Measurements from ENCODE around the gene MRGPRX2.

MRGPRX2 gene

GRCh38 chr11:19060629-19061028, at the start of gene MRGPRX2:
MRGPRX2 (minus strand) TSS chr11:19060717; CDS start chr11:19056402, 4,315 bp downstream.
- H3K27me3 ChIP-seq (ENCODE audit: insufficient read depth, low read depth), result no peaks in the 10 kb centered on the region
- no peak within 1 kb of the TSS for H3K27ac ChIP-seq
- no peaks in the 10 kb centered on the region for H3K36me3 ChIP-seq (ENCODE audit: insufficient read depth)
- no peaks in the 10 kb centered on the region for H3K4me1 ChIP-seq (ENCODE audit: low read depth, poor library complexity, severe bottlenecking)
- no peak within 1 kb of the TSS for H3K9ac ChIP-seq
- TF ChIP-seq CTCF (conservative IDR thresholded peaks at IDR 0.05; ENCODE audit: low read depth, low read length), result no peak
- H2AFZ ChIP-seq (ENCODE audit: low read depth), result no peak within 1 kb of the TSS
- no peaks in the 10 kb centered on the region for H3K79me2 ChIP-seq (ENCODE audit: insufficient read depth, low read depth)
- H3K4me2 ChIP-seq, result no peak within 1 kb of the TSS
- H3K4me3 ChIP-seq (IDR thresholded peaks at IDR 0.05; ENCODE audit: insufficient read depth, low read depth, low read length), result no peak within 1 kb of the TSS
- no peaks in the 10 kb centered on the region for H4K20me1 ChIP-seq (ENCODE audit: insufficient read depth)

- Histone ChIP-seq H3K4me1 (ENCODE audit: low read depth, poor library complexity, severe bottlenecking) (no peaks in the 10 kb centered on the region), H3K9ac (no peak overlapping the region), H4K20me1 (ENCODE audit: insufficient read depth) (no peaks in the 10 kb centered on the region), H3K36me3 (ENCODE audit: insufficient read depth) (no peaks in the 10 kb centered on the region), H2AFZ (ENCODE audit: low read depth) (no peak overlapping the region), H3K4me2 (no peak overlapping the region), H3K4me3 (IDR thresholded peaks at IDR 0.05; ENCODE audit: insufficient read depth, low read depth, low read length) (no peak overlapping the region), H3K27ac (no peak overlapping the region), H3K79me2 (ENCODE audit: insufficient read depth, low read depth) (no peaks in the 10 kb centered on the region), H3K27me3 (ENCODE audit: insufficient read depth, low read depth) (no peaks in the 10 kb centered on the region)
- no peak for TF ChIP-seq CTCF (conservative IDR thresholded peaks at IDR 0.05; ENCODE audit: low read depth, low read length)
Measured at GRCh38 chr11:19110295-19110694, 49.8 kb upstream of the MRGPRX2 start.

GRCh38 chr11:19107125-19107524, 46.6 kb upstream of the MRGPRX2 start:
- H3K4me3 ChIP-seq (IDR thresholded peaks at IDR 0.05; ENCODE audit: insufficient read depth, low read depth, low read length), result no peak overlapping the region

GRCh38 chr11:19105011-19105410, 44.5 kb upstream of the MRGPRX2 start:
- H3K9ac ChIP-seq, result no peak overlapping the region
- no peak overlapping the region for H3K27ac ChIP-seq
- no peak overlapping the region for H2AFZ ChIP-seq (ENCODE audit: low read depth)
- TF ChIP-seq CTCF (conservative IDR thresholded peaks at IDR 0.05; ENCODE audit: low read depth, low read length), result no peak
- no peak overlapping the region for H3K4me2 ChIP-seq
- H3K4me3 ChIP-seq (IDR thresholded peaks at IDR 0.05; ENCODE audit: insufficient read depth, low read depth, low read length), result no peak overlapping the region
- H4K20me1 ChIP-seq (ENCODE audit: insufficient read depth), result no peaks in the 10 kb centered on the region
- no peaks in the 10 kb centered on the region for H3K36me3 ChIP-seq (ENCODE audit: insufficient read depth)
- no peaks in the 10 kb centered on the region for H3K27me3 ChIP-seq (ENCODE audit: insufficient read depth, low read depth)
- no peaks in the 10 kb centered on the region for H3K79me2 ChIP-seq (ENCODE audit: insufficient read depth, low read depth)
- H3K4me1 ChIP-seq (ENCODE audit: low read depth, poor library complexity, severe bottlenecking), result no peaks in the 10 kb centered on the region

More at GRCh38 chr11:19107125-19107524, 46.6 kb upstream of the MRGPRX2 start:
- Histone ChIP-seq H3K9ac (no peak overlapping the region), H3K27me3 (ENCODE audit: insufficient read depth, low read depth) (no peaks in the 10 kb centered on the region), H3K79me2 (ENCODE audit: insufficient read depth, low read depth) (no peaks in the 10 kb centered on the region), H3K27ac (no peak overlapping the region), H2AFZ (ENCODE audit: low read depth) (no peak overlapping the region), H3K4me1 (ENCODE audit: low read depth, poor library complexity, severe bottlenecking) (no peaks in the 10 kb centered on the region), H3K4me2 (no peak overlapping the region), H3K36me3 (ENCODE audit: insufficient read depth) (no peaks in the 10 kb centered on the region), H4K20me1 (ENCODE audit: insufficient read depth) (no peaks in the 10 kb centered on the region)
- TF ChIP-seq CTCF (conservative IDR thresholded peaks at IDR 0.05; ENCODE audit: low read depth, low read length), result no peak

Measured in KMS-11 (cell line).